Erythroblast (primary cell): ENCODE results near the gene ST6GALNAC3.

Source experiments
- GATA1 ChIP-seq: IDR thresholded peaks from 2 replicates; pipeline ENCODE4 v1.6.1; 2011; ENCODE audit warnings: low read depth, mild to moderate bottlenecking, control low read depth, low read length, moderate library complexity
- POLR2A ChIP-seq: IDR thresholded peaks from 2 replicates; pipeline ENCODE4 v1.6.1; 2011; ENCODE audit warnings: mild to moderate bottlenecking, low read length

DNA sequence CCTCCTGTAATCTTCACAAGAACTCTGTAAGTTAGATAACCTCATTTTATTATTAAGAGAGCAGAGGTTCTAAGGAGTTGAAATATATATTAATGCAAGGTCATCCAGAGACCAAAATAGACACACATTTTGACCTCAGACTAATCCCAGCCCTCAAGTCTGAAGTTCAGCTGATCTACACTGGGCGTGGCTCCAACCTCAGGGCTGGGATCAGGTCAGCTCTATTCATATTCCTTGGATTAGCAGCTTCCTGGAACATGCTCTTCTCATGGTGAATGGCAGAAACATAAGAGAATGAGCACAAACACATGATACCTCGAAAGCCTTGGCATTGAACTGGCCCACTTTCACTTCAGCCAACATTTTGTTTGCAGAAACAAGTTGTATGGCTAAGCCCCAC lies 592.0 kb downstream of the ST6GALNAC3 start:
- TF ChIP-seq POLR2A (no peak), GATA1 (no peak)
